ENCODE data around the gene ZFAND3.

Gene ZFAND3

GRCh38 chr6:38141085-38141484, 321.6 kb downstream of the ZFAND3 start:
- H3K4me3 ChIP-seq (ENCODE audit: low read length): no peak overlapping the region
- no peak for TF ChIP-seq CTCF (IDR thresholded peaks at IDR 0.05; ENCODE audit: insufficient read depth, low read depth, low read length, missing control alignments)
- DNase-seq (ENCODE audit: low read depth): no peak

GRCh38 chr6:38141716-38142115, 322.2 kb downstream of the ZFAND3 start:
- no peak overlapping the region for H3K4me3 ChIP-seq (ENCODE audit: low read length)
- no peak for DNase-seq (ENCODE audit: low read depth)
- no peak for TF ChIP-seq CTCF (IDR thresholded peaks at IDR 0.05; ENCODE audit: insufficient read depth, low read depth, low read length, missing control alignments)

GRCh38 chr6:38142178-38142902, 322.8 kb downstream of the ZFAND3 start:
- no peak for DNase-seq (ENCODE audit: low read depth)
- no peak for TF ChIP-seq CTCF (IDR thresholded peaks at IDR 0.05; ENCODE audit: insufficient read depth, low read depth, low read length, missing control alignments)
- no peak overlapping the region for H3K4me3 ChIP-seq (ENCODE audit: low read length)

DNA sequence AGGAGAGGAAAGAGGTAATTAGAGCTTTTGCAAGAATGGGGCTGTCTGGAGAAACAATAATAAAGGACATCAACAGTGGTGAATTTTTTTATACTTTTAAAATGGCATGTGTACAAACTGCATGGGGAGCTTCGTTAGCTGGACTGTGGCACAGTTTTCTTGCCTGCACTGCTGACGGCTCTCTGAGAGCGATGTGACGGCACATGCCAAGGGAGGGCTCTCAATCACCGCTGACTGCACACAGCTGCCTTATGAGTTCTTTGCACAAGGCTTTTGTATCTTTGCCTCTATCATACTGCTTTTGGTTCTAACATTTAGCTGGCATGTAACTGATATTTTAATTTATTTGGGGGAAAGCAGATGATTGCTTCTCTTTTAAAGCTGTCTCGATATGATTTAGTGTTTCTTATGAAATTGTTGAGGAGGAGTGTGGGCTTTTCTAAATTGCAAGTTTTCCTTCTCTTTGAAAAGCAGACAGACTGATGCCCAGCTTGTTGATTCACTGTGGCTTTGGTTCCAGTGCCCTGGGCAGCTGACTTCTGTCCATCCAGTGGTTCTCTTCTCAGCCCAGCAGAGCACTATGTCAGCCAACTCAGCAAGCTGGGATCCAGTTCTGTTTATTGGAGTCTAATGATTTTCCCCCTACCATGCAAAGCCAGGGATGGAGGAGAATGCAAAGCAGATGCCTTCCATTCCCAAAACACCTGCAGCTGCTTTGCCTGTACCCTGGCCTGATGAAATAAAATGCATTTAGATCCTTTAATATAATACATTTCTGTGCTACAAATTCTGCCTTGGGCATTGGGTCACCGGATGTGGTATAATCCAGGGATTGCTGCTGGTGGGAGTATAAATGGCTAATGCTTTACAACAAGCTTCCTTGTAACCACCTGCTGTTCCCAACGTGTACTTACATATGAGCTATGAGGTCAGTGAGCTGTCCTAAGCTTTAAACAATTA, 323.9 kb downstream of the ZFAND3 start:
- H3K4me3 ChIP-seq (ENCODE audit: low read length): no peak overlapping the region
- no peak for TF ChIP-seq CTCF (IDR thresholded peaks at IDR 0.05; ENCODE audit: insufficient read depth, low read depth, low read length, missing control alignments)
- DNase-seq (ENCODE audit: low read depth): no peak

DNA sequence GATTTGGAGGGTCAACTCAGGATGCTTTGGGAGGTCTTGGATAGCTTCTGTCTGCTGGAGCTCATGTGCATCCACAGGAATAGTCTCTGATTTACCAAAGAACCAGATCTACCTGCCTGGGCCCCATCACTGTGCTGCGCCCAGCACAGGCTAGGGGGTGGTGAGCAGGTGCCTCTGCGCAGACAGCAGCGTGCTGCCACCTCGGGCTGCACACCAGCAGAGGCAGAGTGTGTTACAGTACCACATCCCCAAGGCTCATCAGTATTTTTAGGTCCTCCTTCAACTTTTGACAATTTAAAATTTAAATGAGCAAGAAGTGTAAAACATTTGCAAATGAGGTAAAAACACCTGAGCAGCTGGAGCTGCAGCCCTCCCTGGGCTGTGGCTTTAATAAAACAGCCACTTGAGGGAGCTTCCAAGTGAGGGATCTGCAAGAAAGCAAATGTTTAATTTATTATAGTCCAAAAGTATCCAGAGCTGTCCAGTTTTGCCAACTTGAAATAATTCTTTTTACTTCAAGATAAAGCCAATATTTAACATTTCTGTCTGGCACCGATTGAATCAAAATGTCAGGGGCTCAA, 324.9 kb downstream of the ZFAND3 start:
- TF ChIP-seq CTCF (IDR thresholded peaks at IDR 0.05; ENCODE audit: insufficient read depth, low read depth, low read length, missing control alignments): no peak
- DNase-seq (ENCODE audit: low read depth): no peak
- no peak overlapping the region for H3K4me3 ChIP-seq (ENCODE audit: low read length)

DNA sequence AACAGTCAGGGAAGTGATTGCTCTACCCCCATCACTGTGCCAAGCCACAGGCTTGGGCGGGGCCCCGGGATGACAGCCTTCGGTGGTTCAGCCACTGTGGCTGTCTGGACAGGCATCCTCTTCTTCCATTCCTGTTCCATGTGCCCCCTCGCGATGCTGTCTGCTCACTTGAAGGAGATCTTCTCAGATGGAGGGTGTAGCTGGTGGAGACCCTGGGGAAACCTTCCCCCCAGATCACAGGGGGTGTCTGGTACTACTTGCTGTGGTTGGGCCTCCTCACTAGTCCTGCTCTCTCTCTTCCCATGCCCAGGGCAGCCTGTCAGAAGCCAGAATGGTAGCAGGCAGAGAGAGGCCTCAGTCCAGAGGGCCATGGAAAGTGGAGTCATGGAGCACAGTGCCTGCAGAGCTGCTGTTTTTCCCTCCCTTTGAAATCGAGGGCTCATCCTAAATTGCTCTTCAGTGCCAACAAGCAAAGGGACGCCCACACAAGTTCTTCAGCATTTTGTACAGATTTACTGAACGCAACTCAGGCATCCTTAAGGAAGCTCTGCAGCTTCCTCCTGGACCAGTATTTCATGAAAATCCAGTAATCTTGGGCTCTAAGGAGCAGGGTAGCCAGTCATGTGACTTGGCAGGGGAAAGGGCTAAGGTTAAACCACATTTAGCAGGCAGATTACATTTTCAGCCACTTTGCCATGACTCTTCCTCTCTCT, 326.6 kb downstream of the ZFAND3 start:
- no peak for TF ChIP-seq CTCF (IDR thresholded peaks at IDR 0.05; ENCODE audit: insufficient read depth, low read depth, low read length, missing control alignments)
- DNase-seq (ENCODE audit: low read depth): peak; percentile 25
- H3K4me3 ChIP-seq (ENCODE audit: low read length): no peak overlapping the region

Data from epithelial cell of esophagus (primary cell).